ENCODE results near the gene TMTC2.
"Not testable (repeated sequence)": the region's sequence is repeated elsewhere in the genome, so short reads cannot be mapped to it uniquely, and the experiment has no call there.

The TMTC2 gene

GRCh38 chr12:82801951-82802610 is 115.4 kb downstream of the TMTC2 start:
- Histone ChIP-seq H3K9me3 (replicated peaks; ENCODE audit: low read length) (no peaks in the 10 kb centered on the region), H3K36me3 (ENCODE audit: insufficient read depth, low read length) (no peaks in the 10 kb centered on the region), H3K4me3 (ENCODE audit: low read length) (no peak overlapping the region), H3K9ac (ENCODE audit: low read depth, low read length) (no peak overlapping the region), H3K4me2 (ENCODE audit: low read length) (no peak overlapping the region), H3K4me1 (ENCODE audit: control insufficient read depth, insufficient read depth, low read length) (peaks cover 3% of the 10 kb centered on the region), H3K27me3 (ENCODE audit: control insufficient read depth, insufficient read depth, low read length) (no peaks in the 10 kb centered on the region)

- Histone ChIP-seq H3K36me3 (ENCODE audit: insufficient read depth, low read length) (no peaks in the 10 kb centered on the region), H3K4me2 (ENCODE audit: low read length) (no peak overlapping the region), H3K27me3 (ENCODE audit: control insufficient read depth, insufficient read depth, low read length) (no peaks in the 10 kb centered on the region), H3K9ac (ENCODE audit: low read depth, low read length) (no peak overlapping the region), H3K4me1 (ENCODE audit: control insufficient read depth, insufficient read depth, low read length) (peaks cover 3% of the 10 kb centered on the region), H3K9me3 (replicated peaks; ENCODE audit: low read length) (no peaks in the 10 kb centered on the region), H3K4me3 (ENCODE audit: low read length) (no peak overlapping the region)
Observed at GRCh38 chr12:82803201-82803600, 116.5 kb downstream of the TMTC2 start.

GRCh38 chr12:82804601-82805000 is 117.9 kb downstream of the TMTC2 start:
- Histone ChIP-seq H3K4me3 (ENCODE audit: low read length) (no peak overlapping the region), H3K9ac (ENCODE audit: low read depth, low read length) (no peak overlapping the region), H3K36me3 (ENCODE audit: insufficient read depth, low read length) (no peaks in the 10 kb centered on the region)

GRCh38 chr12:82805004-82805403 is 118.3 kb downstream of the TMTC2 start:
- H3K9me3 ChIP-seq (replicated peaks; ENCODE audit: low read length); H3K27me3 ChIP-seq (ENCODE audit: control insufficient read depth, insufficient read depth, low read length); H3K36me3 ChIP-seq (ENCODE audit: insufficient read depth, low read length); H3K9ac ChIP-seq (ENCODE audit: low read depth, low read length); H3K4me1 ChIP-seq (ENCODE audit: control insufficient read depth, insufficient read depth, low read length); H3K4me2 ChIP-seq (ENCODE audit: low read length); H3K4me3 ChIP-seq (ENCODE audit: low read length): not testable (repeated sequence)

More at GRCh38 chr12:82804601-82805000, 117.9 kb downstream of the TMTC2 start:
- Histone ChIP-seq H3K4me1 (ENCODE audit: control insufficient read depth, insufficient read depth, low read length) (peaks cover 3% of the 10 kb centered on the region), H3K9me3 (replicated peaks; ENCODE audit: low read length) (no peaks in the 10 kb centered on the region), H3K4me2 (ENCODE audit: low read length) (no peak overlapping the region), H3K27me3 (ENCODE audit: control insufficient read depth, insufficient read depth, low read length) (no peaks in the 10 kb centered on the region)

GRCh38 chr12:82805812-82806497 is 119.2 kb downstream of the TMTC2 start:
- Histone ChIP-seq H3K36me3 (ENCODE audit: insufficient read depth, low read length) (no peaks in the 10 kb centered on the region), H3K4me2 (ENCODE audit: low read length) (no peak overlapping the region), H3K9ac (ENCODE audit: low read depth, low read length) (no peak overlapping the region), H3K27me3 (ENCODE audit: control insufficient read depth, insufficient read depth, low read length) (no peaks in the 10 kb centered on the region), H3K4me3 (ENCODE audit: low read length) (no peak overlapping the region), H3K9me3 (replicated peaks; ENCODE audit: low read length) (no peaks in the 10 kb centered on the region), H3K4me1 (ENCODE audit: control insufficient read depth, insufficient read depth, low read length) (peaks cover 3% of the 10 kb centered on the region)

GRCh38 chr12:82807132-82807737 is 120.5 kb downstream of the TMTC2 start:
- no peak overlapping the region for H3K4me3 ChIP-seq (ENCODE audit: low read length)
- H3K4me1 ChIP-seq (ENCODE audit: control insufficient read depth, insufficient read depth, low read length), result peaks cover 3% of the 10 kb centered on the region
- H3K27me3 ChIP-seq (ENCODE audit: control insufficient read depth, insufficient read depth, low read length), result no peaks in the 10 kb centered on the region
- H3K9ac ChIP-seq (ENCODE audit: low read depth, low read length), result no peak overlapping the region
- no peaks in the 10 kb centered on the region for H3K36me3 ChIP-seq (ENCODE audit: insufficient read depth, low read length)
- H3K4me2 ChIP-seq (ENCODE audit: low read length), result no peak overlapping the region
- H3K9me3 ChIP-seq (replicated peaks; ENCODE audit: low read length), result no peaks in the 10 kb centered on the region

- no peaks in the 10 kb centered on the region for H3K27me3 ChIP-seq (ENCODE audit: control insufficient read depth, insufficient read depth, low read length)
- no peak overlapping the region for H3K4me3 ChIP-seq (ENCODE audit: low read length)
- no peaks in the 10 kb centered on the region for H3K9me3 ChIP-seq (replicated peaks; ENCODE audit: low read length)
- H3K4me1 ChIP-seq (ENCODE audit: control insufficient read depth, insufficient read depth, low read length), result peaks cover 3% of the 10 kb centered on the region
- H3K9ac ChIP-seq (ENCODE audit: low read depth, low read length), result no peak overlapping the region
- H3K36me3 ChIP-seq (ENCODE audit: insufficient read depth, low read length), result no peaks in the 10 kb centered on the region
- H3K4me2 ChIP-seq (ENCODE audit: low read length), result no peak overlapping the region
Observed at GRCh38 chr12:82810568-82810967, 123.9 kb downstream of the TMTC2 start.

GRCh38 chr12:82817368-82817767 is 130.7 kb downstream of the TMTC2 start:
- peaks cover 5% of the 10 kb centered on the region for H3K4me1 ChIP-seq (ENCODE audit: control insufficient read depth, insufficient read depth, low read length)
- H3K9ac ChIP-seq (ENCODE audit: low read depth, low read length), result no peak overlapping the region
- no peaks in the 10 kb centered on the region for H3K9me3 ChIP-seq (replicated peaks; ENCODE audit: low read length)
- no peak overlapping the region for H3K4me3 ChIP-seq (ENCODE audit: low read length)
- no peak overlapping the region for H3K4me2 ChIP-seq (ENCODE audit: low read length)
- no peaks in the 10 kb centered on the region for H3K27me3 ChIP-seq (ENCODE audit: control insufficient read depth, insufficient read depth, low read length)
- H3K36me3 ChIP-seq (ENCODE audit: insufficient read depth, low read length), result no peaks in the 10 kb centered on the region

GRCh38 chr12:82818271-82819035 is 131.7 kb downstream of the TMTC2 start:
- H3K36me3 ChIP-seq (ENCODE audit: insufficient read depth, low read length), result no peaks in the 10 kb centered on the region
- no peaks in the 10 kb centered on the region for H3K9me3 ChIP-seq (replicated peaks; ENCODE audit: low read length)
- H3K4me2 ChIP-seq (ENCODE audit: low read length), result no peak overlapping the region
- H3K4me1 ChIP-seq (ENCODE audit: control insufficient read depth, insufficient read depth, low read length), result peaks cover 5% of the 10 kb centered on the region
- no peak overlapping the region for H3K9ac ChIP-seq (ENCODE audit: low read depth, low read length)
- H3K4me3 ChIP-seq (ENCODE audit: low read length), result no peak overlapping the region
- no peaks in the 10 kb centered on the region for H3K27me3 ChIP-seq (ENCODE audit: control insufficient read depth, insufficient read depth, low read length)

GRCh38 chr12:82826505-82826904 is 139.8 kb downstream of the TMTC2 start:
- Histone ChIP-seq H3K9me3 (replicated peaks; ENCODE audit: low read length) (no peaks in the 10 kb centered on the region), H3K36me3 (ENCODE audit: insufficient read depth, low read length) (no peaks in the 10 kb centered on the region), H3K9ac (ENCODE audit: low read depth, low read length) (no peak overlapping the region), H3K4me3 (ENCODE audit: low read length) (no peak overlapping the region), H3K4me2 (ENCODE audit: low read length) (no peak overlapping the region), H3K27me3 (ENCODE audit: control insufficient read depth, insufficient read depth, low read length) (no peaks in the 10 kb centered on the region), H3K4me1 (ENCODE audit: control insufficient read depth, insufficient read depth, low read length) (no peaks in the 10 kb centered on the region)

GRCh38 chr12:82832096-82832495 is 145.4 kb downstream of the TMTC2 start:
- Histone ChIP-seq H3K9me3 (replicated peaks; ENCODE audit: low read length) (no peaks in the 10 kb centered on the region), H3K4me1 (ENCODE audit: control insufficient read depth, insufficient read depth, low read length) (peaks cover 9% of the 10 kb centered on the region), H3K4me2 (ENCODE audit: low read length) (no peak overlapping the region), H3K9ac (ENCODE audit: low read depth, low read length) (no peak overlapping the region), H3K4me3 (ENCODE audit: low read length) (no peak overlapping the region), H3K36me3 (ENCODE audit: insufficient read depth, low read length) (no peaks in the 10 kb centered on the region), H3K27me3 (ENCODE audit: control insufficient read depth, insufficient read depth, low read length) (no peaks in the 10 kb centered on the region)

Data from skeletal muscle satellite cell (primary cell).